Measurements from ENCODE around the gene NREP. TPM values are rescaled to one million over a fixed set of nuclear protein-coding genes. Genes with fewer than 3 reads are reported as not detected.
"Not testable (repeated sequence)": the region's sequence is repeated elsewhere in the genome, so short reads cannot be mapped to it uniquely, and the experiment has no call there.

The NREP gene
- total RNA-seq, 1 experiment from 2014 or later = 143 TPM

- no peak for DNase-seq (ENCODE audit: low read depth)
These were observed 17.6 kb downstream of the NREP start for GRCh38 chr5:111739416-111739815.

GRCh38 chr5:111738118-111738517, 18.9 kb downstream of the NREP start:
- DNase-seq (ENCODE audit: low read depth) = no peak

DNA sequence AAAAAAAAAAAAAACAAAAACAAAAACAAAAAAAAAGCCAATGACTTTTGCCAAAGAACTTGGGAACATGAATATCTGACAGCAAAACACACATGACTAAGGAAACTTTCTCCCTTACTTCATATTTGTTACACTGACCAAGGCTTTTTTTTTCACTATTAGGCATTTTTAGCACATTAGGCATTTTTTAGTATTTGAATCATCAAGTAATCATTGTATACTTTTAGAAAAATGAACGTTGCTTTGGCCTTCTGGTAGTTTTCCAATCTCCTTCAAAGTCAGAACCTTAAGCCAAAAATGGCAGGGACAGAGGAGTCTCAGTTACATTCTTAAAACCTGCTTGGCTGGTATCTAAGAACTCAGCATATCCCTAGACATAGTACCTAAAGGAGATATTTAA, 19.3 kb downstream of the NREP start:
- peak; percentile 58 for DNase-seq (ENCODE audit: low read depth)

DNA sequence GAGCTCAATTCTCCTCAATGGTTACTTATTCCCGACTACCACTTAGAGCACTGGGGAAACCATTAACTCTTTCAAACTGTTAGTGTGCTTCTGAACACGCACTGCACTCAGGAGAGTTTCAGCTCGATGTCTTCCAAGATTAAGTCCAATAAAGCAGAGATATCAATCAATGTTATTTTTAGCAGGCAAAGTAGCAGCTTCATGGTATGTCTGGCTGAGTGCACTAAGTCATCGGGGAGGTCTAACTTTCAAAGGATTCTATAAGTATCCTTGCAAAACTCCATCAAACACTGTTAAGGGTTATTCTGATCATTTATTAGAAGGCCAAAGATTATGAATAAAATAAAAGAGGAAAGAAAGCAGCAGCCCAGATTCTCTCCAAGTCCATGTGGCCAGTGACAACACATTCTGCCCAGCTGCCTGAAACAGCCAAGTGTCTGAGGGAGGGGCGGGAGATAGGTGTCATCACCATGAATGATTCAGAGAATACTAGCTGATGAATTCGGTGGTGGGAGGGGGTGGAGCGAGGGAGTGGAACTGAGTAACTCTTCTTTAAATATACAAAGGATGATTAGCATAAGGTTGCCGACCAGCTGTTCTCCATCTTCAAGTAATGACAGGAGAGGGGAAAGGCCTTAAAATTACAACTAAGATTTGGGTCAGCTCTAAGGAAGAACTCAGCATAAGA, 21.3 kb downstream of the NREP start:
- DNase-seq (ENCODE audit: low read depth) = peak; percentile 92

- no peak for DNase-seq (ENCODE audit: low read depth)
These were observed 22.4 kb downstream of the NREP start for GRCh38 chr5:111734597-111734996.

DNA sequence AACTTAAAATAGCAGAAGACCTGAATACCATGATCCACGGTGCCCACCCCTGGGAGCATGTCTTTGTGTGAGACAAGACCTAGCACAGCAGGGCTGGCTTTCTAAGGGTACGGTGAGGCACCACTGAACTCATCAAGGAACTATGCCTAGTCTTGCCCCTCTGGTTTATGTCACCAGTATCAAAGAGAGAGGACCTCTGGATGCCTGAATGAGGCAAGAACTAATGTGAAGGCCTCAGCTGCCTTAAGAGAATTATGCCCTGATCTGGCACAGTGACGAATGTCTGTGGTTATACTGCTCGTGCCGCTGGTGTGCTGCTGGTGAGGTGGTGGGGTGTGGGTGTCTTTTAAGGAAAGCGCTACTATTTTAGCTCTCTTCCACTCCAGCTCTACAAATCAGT, 23.0 kb downstream of the NREP start:
- DNase-seq (ENCODE audit: low read depth) = peak; percentile 64

- DNase-seq (ENCODE audit: low read depth) = no peak
These were observed 23.4 kb downstream of the NREP start for GRCh38 chr5:111733571-111733970.

DNA sequence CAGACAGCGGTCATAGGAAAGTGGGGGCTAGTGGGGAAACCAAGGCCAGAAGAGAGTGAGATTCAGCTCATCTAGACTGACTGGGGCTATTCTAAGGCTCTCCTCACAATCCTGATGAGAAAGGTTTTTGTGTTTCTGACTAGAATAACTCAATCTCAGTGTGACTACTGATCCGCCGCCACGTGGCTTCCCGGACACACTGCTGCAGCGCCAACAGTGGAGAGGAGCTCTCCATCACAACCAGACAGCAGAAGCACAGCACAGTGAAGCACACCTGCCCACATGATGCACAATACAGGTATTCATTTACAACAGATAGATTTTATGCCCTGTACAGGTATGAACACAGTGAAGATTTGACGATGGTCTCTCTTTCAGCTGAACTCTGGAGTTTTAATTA, 25.4 kb downstream of the NREP start:
- no peak for DNase-seq (ENCODE audit: low read depth)

- DNase-seq (ENCODE audit: low read depth) = no peak
These were observed 26.2 kb downstream of the NREP start for GRCh38 chr5:111730659-111731382.

DNA sequence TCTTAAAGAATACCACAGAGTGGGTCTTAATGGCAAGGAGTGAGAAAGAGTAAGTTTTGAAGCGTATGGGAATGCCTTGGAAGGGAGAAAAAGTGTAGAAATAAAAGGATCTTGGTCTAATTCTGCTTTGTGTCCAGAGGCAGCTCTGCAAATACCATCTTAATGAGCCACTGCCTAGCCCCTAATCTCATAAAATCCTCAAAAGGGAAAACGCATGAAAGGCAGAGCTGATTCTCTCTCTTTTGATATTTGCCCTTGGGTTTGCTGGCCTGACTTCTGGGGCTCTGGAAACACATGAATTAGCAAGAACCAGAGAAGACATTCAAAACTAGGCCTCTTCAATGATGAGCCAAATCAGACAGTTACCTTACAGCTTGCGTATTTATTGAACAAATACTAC, 28.1 kb downstream of the NREP start:
- no peak for DNase-seq (ENCODE audit: low read depth)

- no peak for DNase-seq (ENCODE audit: low read depth)
These were observed 30.0 kb downstream of the NREP start for GRCh38 chr5:111726986-111727385.

- no peak for DNase-seq (ENCODE audit: low read depth)
These were observed 34.9 kb downstream of the NREP start for GRCh38 chr5:111722140-111722539.

DNA sequence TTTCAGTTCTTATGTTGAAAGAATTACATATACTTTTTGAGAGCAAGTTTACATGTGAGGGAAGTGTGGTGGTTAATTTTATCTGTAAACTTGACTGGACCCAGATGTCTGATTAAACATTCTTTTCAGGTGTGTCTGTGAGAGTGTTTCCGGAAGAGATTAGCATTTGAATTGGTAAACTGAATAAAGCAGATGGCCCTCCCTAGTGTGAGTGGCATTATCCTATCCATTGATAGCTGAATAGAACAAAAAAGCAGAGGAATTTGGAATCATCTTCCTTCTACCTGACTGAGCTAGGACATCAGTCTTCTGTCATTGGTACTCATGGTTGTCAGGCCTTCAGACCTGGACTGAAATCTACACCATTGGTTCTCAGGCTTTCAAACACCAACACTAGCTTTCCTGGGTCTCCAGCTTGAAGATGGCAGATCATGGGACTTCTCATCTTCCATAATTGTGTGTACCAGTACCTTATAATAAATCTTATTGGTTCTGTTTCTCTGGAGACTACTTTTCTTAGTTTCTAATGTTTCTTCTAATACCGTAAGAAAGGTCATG, 36.6 kb downstream of the NREP start:
- no peak for DNase-seq (ENCODE audit: low read depth)

DNA sequence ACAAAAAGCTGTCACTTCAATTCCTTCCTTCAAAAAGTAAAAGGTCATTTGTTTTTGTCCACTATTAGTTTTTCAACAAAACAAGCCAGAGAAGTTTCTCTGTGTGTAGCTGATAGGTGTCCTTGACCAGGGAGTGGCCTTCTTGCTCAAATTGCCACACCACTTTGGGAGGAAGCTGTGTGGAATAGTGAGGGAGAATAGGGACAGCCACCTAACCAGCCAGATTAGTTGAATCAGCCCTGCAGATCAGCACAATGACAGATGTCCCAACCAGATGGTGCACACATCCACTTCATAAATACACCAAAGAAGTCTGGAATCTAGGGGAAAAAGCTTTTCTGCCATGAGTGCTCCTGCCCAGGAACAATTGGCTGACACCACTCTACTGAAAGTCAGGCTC, 37.2 kb downstream of the NREP start:
- no peak for DNase-seq (ENCODE audit: low read depth)

DNA sequence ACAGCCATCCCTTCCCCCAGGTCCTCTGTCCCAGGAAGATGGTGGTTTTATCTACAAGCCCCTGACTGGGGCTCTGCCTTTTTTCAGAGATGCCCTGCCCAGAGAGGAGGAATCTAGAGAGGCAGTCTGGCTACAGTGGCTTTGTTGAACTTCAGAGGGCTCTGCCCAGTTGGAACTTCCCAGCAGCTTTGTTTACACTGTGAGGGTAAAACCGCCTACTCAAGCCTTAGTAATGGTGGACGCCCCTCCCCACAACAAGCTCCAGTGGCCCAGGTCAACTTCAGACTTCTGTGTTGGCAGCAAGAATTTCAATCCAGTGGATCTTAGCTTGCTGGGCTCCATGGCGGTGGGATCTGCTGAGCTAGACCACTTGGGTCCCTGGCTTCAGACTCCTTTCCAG, 40.2 kb downstream of the NREP start:
- not testable (repeated sequence) for DNase-seq (ENCODE audit: low read depth)

GRCh38 chr5:111707630-111708164, 49.3 kb downstream of the NREP start:
- DNase-seq (ENCODE audit: low read depth) = no peak

- DNase-seq (ENCODE audit: low read depth) = no peak
These were observed 50.6 kb downstream of the NREP start for GRCh38 chr5:111706345-111706744.

- DNase-seq (ENCODE audit: low read depth) = no peak
These were observed 52.4 kb downstream of the NREP start for GRCh38 chr5:111704452-111705085.

GRCh38 chr5:111703662-111704061, 53.3 kb downstream of the NREP start:
- DNase-seq (ENCODE audit: low read depth) = no peak

- DNase-seq (ENCODE audit: low read depth) = no peak
These were observed 57.0 kb downstream of the NREP start for GRCh38 chr5:111699976-111700375.

- no peak for DNase-seq (ENCODE audit: low read depth)
These were observed 57.7 kb downstream of the NREP start for GRCh38 chr5:111699324-111699723.

All from M059J (cell line).